Measurements from ENCODE around the gene ZNF12. TPM values are rescaled to one million over a fixed set of nuclear protein-coding genes. Genes with fewer than 3 reads are reported as not detected.
"Not testable (repeated sequence)": the region's sequence is repeated elsewhere in the genome, so short reads cannot be mapped to it uniquely, and the experiment has no call there.

ZNF12 gene
- 27.8 TPM for polyA plus RNA-seq

GRCh38 chr7:6706666-6707407 lies at the start of gene ZNF12:
TSS of gene ZNF12 (minus strand) at chr7:6706947. CDS start at chr7:6705173, 1,774 bp downstream.
- Mint-ChIP-seq H3K27ac (peak within 1 kb of the TSS; percentile 86 to 97 (median 93)), H3K27me3 (no peaks in the 10 kb centered on the region), H3K4me1 (peaks cover 24 to 30% (median 30%) of the 10 kb centered on the region in 3 donors), H3K4me3 (peak within 1 kb of the TSS; percentile 87 to 98 (median 94)), H3K36me3 (peaks cover 12% of the 10 kb centered on the region), H3K9me3 (peaks cover 0 to 4% (median 2%) of the 10 kb centered on the region in 3 donors)

- not testable (repeated sequence) for H3K27me3 Mint-ChIP-seq, H3K9me3 Mint-ChIP-seq, H3K36me3 Mint-ChIP-seq, H3K4me1 Mint-ChIP-seq, H3K27ac Mint-ChIP-seq, H3K4me3 Mint-ChIP-seq
Observed at GRCh38 chr7:6753964-6754363, 47.2 kb upstream of the ZNF12 start, which contains the start of gene RSPH10B2. TSS of gene RSPH10B2 (plus strand) at chr7:6754103. CDS start at chr7:6757678, 3,575 bp downstream.

GRCh38 chr7:6750173-6750572 lies 43.4 kb upstream of the ZNF12 start:
- not testable (repeated sequence) for H3K27me3 Mint-ChIP-seq, H3K9me3 Mint-ChIP-seq, H3K27ac Mint-ChIP-seq, H3K4me1 Mint-ChIP-seq, H3K4me3 Mint-ChIP-seq, H3K36me3 Mint-ChIP-seq

- not testable (repeated sequence) for H3K36me3 Mint-ChIP-seq, H3K4me1 Mint-ChIP-seq, H3K27me3 Mint-ChIP-seq, H3K4me3 Mint-ChIP-seq, H3K9me3 Mint-ChIP-seq, H3K27ac Mint-ChIP-seq
Observed at GRCh38 chr7:6749335-6749734, 42.6 kb upstream of the ZNF12 start.

GRCh38 chr7:6744410-6745100 lies 37.8 kb upstream of the ZNF12 start:
- not testable (repeated sequence) for H3K36me3 Mint-ChIP-seq, H3K27ac Mint-ChIP-seq

GRCh38 chr7:6738415-6738814 lies 31.7 kb upstream of the ZNF12 start:
- H3K4me3 Mint-ChIP-seq: not testable (repeated sequence)

More at GRCh38 chr7:6744410-6745100, 37.8 kb upstream of the ZNF12 start:
- H3K9me3 Mint-ChIP-seq, H3K27me3 Mint-ChIP-seq, H3K4me3 Mint-ChIP-seq, H3K4me1 Mint-ChIP-seq: not testable (repeated sequence)

GRCh38 chr7:6730343-6730633 lies 23.5 kb upstream of the ZNF12 start:
- H3K9me3 Mint-ChIP-seq: no peaks in the 10 kb centered on the region
- peak overlapping the region; percentile 88 to 96 (median 93) for H3K4me3 Mint-ChIP-seq
- H3K36me3 Mint-ChIP-seq: peaks cover 7% of the 10 kb centered on the region
- H3K4me1 Mint-ChIP-seq: peaks cover 18 to 27% (median 20%) of the 10 kb centered on the region in 3 donors
- no peaks in the 10 kb centered on the region for H3K27me3 Mint-ChIP-seq
- peak overlapping the region; percentile 58 to 96 (median 78) for H3K27ac Mint-ChIP-seq

More at GRCh38 chr7:6738415-6738814, 31.7 kb upstream of the ZNF12 start:
- not testable (repeated sequence) for H3K4me1 Mint-ChIP-seq, H3K9me3 Mint-ChIP-seq, H3K27ac Mint-ChIP-seq, H3K27me3 Mint-ChIP-seq, H3K36me3 Mint-ChIP-seq

- H3K27me3 Mint-ChIP-seq: no peaks in the 10 kb centered on the region
- H3K36me3 Mint-ChIP-seq: peaks cover 6% of the 10 kb centered on the region
- H3K4me1 Mint-ChIP-seq: peaks cover 22 to 31% (median 26%) of the 10 kb centered on the region in 3 donors
- H3K4me3 Mint-ChIP-seq: peak overlapping the region; percentile 88 to 96 (median 93)
- H3K9me3 Mint-ChIP-seq: no peaks in the 10 kb centered on the region
- peak overlapping the region; percentile 92 to 96 (median 93) for H3K27ac Mint-ChIP-seq
Observed at GRCh38 chr7:6729492-6730342, 23.0 kb upstream of the ZNF12 start.

GRCh38 chr7:6728893-6729491 lies 22.2 kb upstream of the ZNF12 start:
- H3K27ac Mint-ChIP-seq: peak overlapping the region; percentile 92 to 96 (median 93)
- peak overlapping the region; percentile 88 to 96 (median 93) for H3K4me3 Mint-ChIP-seq
- peaks cover 24 to 31% (median 27%) of the 10 kb centered on the region in 3 donors for H3K4me1 Mint-ChIP-seq
- not testable (repeated sequence) for H3K27me3 Mint-ChIP-seq, H3K9me3 Mint-ChIP-seq, H3K36me3 Mint-ChIP-seq

- Mint-ChIP-seq H3K27ac (peak overlapping the region in 1 of 3 donors; percentile 45), H3K4me1 (peaks cover 20 to 33% (median 30%) of the 10 kb centered on the region in 3 donors), H3K27me3 (no peaks in the 10 kb centered on the region), H3K4me3 (peak overlapping the region in 2 of 4 donors; percentile 30 to 90), H3K36me3 (peaks cover 6% of the 10 kb centered on the region), H3K9me3 (no peaks in the 10 kb centered on the region)
Observed at GRCh38 chr7:6727663-6728062, 20.9 kb upstream of the ZNF12 start.

GRCh38 chr7:6726341-6726740 lies 19.6 kb upstream of the ZNF12 start:
- peak overlapping the region in 1 of 4 donors; percentile 60 for H3K4me3 Mint-ChIP-seq
- H3K9me3 Mint-ChIP-seq, H3K36me3 Mint-ChIP-seq, H3K27me3 Mint-ChIP-seq: not testable (repeated sequence)
- H3K27ac Mint-ChIP-seq: peak overlapping the region in 1 of 3 donors; percentile 9
- H3K4me1 Mint-ChIP-seq: peaks cover 20 to 31% (median 30%) of the 10 kb centered on the region in 3 donors

GRCh38 chr7:6725003-6725402 lies 18.3 kb upstream of the ZNF12 start:
- H3K9me3 Mint-ChIP-seq: no peaks in the 10 kb centered on the region
- peak overlapping the region; percentile 36 to 73 (median 60) for H3K27ac Mint-ChIP-seq
- peak overlapping the region; percentile 39 to 87 (median 68) for H3K4me3 Mint-ChIP-seq
- H3K4me1 Mint-ChIP-seq: peaks cover 14 to 28% (median 22%) of the 10 kb centered on the region in 3 donors
- H3K27me3 Mint-ChIP-seq: no peaks in the 10 kb centered on the region
- H3K36me3 Mint-ChIP-seq: peaks cover 6% of the 10 kb centered on the region

- H3K36me3 Mint-ChIP-seq, H3K9me3 Mint-ChIP-seq, H3K27me3 Mint-ChIP-seq, H3K4me3 Mint-ChIP-seq: not testable (repeated sequence)
- peaks cover 13 to 25% (median 19%) of the 10 kb centered on the region in 3 donors for H3K4me1 Mint-ChIP-seq
- peak overlapping the region in 2 of 3 donors; percentile 36 to 81 for H3K27ac Mint-ChIP-seq
Observed at GRCh38 chr7:6724351-6724750, 17.6 kb upstream of the ZNF12 start.

- no peaks in the 10 kb centered on the region for H3K9me3 Mint-ChIP-seq
- peaks cover 1% of the 10 kb centered on the region for H3K36me3 Mint-ChIP-seq
- no peak overlapping the region for H3K4me3 Mint-ChIP-seq
- peaks cover 3 to 5% (median 5%) of the 10 kb centered on the region in 3 donors for H3K4me1 Mint-ChIP-seq
- H3K27ac Mint-ChIP-seq: no peak overlapping the region
- H3K27me3 Mint-ChIP-seq: peaks cover 5% of the 10 kb centered on the region
Observed at GRCh38 chr7:6718124-6718523, 11.4 kb upstream of the ZNF12 start.

- H3K9me3 Mint-ChIP-seq, H3K27ac Mint-ChIP-seq, H3K4me1 Mint-ChIP-seq, H3K4me3 Mint-ChIP-seq, H3K27me3 Mint-ChIP-seq, H3K36me3 Mint-ChIP-seq: not testable (repeated sequence)
Observed at GRCh38 chr7:6715898-6716297, 9.2 kb upstream of the ZNF12 start.
